Kidney (tissue), 14 donors: ENCODE measurements around the gene LIFR. TPM values are rescaled to one million over a fixed set of nuclear protein-coding genes. Genes with fewer than 3 reads are reported as not detected.

ENCODE experiments used
- DNase-seq, 5 donors: peaks; one replicate each; pipeline ENCODE4 v3.0.0-alpha.2; 2013 to 2020
- FAIRE-seq: peaks from 2 replicates; lab custom pipeline; 2012; peaks lifted over from hg19 to GRCh38; lab: Jason Lieb, UNC
- H3K27ac ChIP-seq, 2 donors: one replicate each; pipeline ENCODE4 v1.7.0; 2013; ENCODE audit warnings: low read depth in 2 of 2, low read length in 2 of 2, inconsistent platforms in 1 of 2
- H3K27me3 ChIP-seq: one replicate; pipeline ENCODE4 v1.7.1; 2013; ENCODE audit warnings: low read length, inconsistent platforms; ENCODE audit not compliant: control insufficient read depth, insufficient read depth
- H3K36me3 ChIP-seq, 3 donors: one replicate each; pipeline versions ENCODE4 v1.7.0 to v1.7.1; 2013; ENCODE audit warnings: low read length in 3 of 3, control low read depth in 1 of 3, inconsistent platforms in 1 of 3; ENCODE audit not compliant: insufficient read depth in 3 of 3, control insufficient read depth in 2 of 3
- H3K4me1 ChIP-seq, 3 donors: one replicate each; pipeline versions ENCODE4 v1.7.0 to v1.7.1; 2013; ENCODE audit warnings: low read length in 3 of 3, inconsistent platforms in 1 of 3, low read depth in 1 of 3; ENCODE audit not compliant: control insufficient read depth in 2 of 3, insufficient read depth in 2 of 3
- H3K4me3 ChIP-seq, 3 donors: one replicate each; pipeline versions ENCODE4 v1.7.0 to v1.8.1; 2013; ENCODE audit warnings: low read length in 3 of 3, control low read depth in 1 of 3, inconsistent platforms in 1 of 3
- H3K9ac ChIP-seq, 3 donors: one replicate each; pipeline versions ENCODE4 v1.7.0 to v1.7.1; 2013; ENCODE audit warnings: low read length in 3 of 3, control low read depth in 1 of 3, inconsistent platforms in 1 of 3
- H3K9me3 ChIP-seq, 3 donors: one replicate each; pipeline versions ENCODE4 v1.7.0 to v1.7.1; 2013; ENCODE audit warnings: low read length in 3 of 3, control low read depth in 1 of 3, inconsistent platforms in 1 of 3; ENCODE audit not compliant: control insufficient read depth in 2 of 3, insufficient read depth in 1 of 3
- CTCF ChIP-seq: IDR thresholded peaks from 3 replicates; pipeline ENCODE4 v1.5.1; 2012; ENCODE audit warnings: mild to moderate bottlenecking, moderate library complexity, borderline replicate concordance; ENCODE audit not compliant: insufficient read depth; ENCODE audit errors: extremely low read depth
- intact Hi-C: fragments of 100-400 bp; cut with DNase I; formaldehyde crosslinking; loops from one replicate; pipeline ENCODE4 v1.11.1; 2022
- polyA plus RNA-seq: library from polyadenylated mRNA; stranded (reverse); fragments of 350-450 nt; fragmentation: Illumina TruSeq; extraction: RNeasy Lipid Tissue Mini Kit (QIAGEN cat#74804); gene quantifications from one replicate; pipeline ENCODE4 v1.2.3, GENCODE V29; 2014; ENCODE audit warnings: low read depth, low replicate concordance; ENCODE audit not compliant: insufficient read depth
- total RNA-seq: library from RNA; stranded (reverse); fragmentation: NEBNext Ultra II Directional; extraction: Animal tissue kit (Norgen Biotek cat#: 25700); gene quantifications from one replicate; pipeline ENCODE4 v1.2.1, GENCODE V29; 2021
- donor health status: control.
- donor health status: control.
- donor health status: control.
- donor health status: control.
- donor health status: control.
- donor health status: DM: yes; HTN: yes; CAD: no.
- donor health status: Normal renal cell carcinoma (clear cell type).

LIFR gene
- total and polyA plus RNA-seq, 2 donors from 2014 or later, result 8.5 to 90.1 TPM

GRCh38 chr5:38434966-38435705 is 121.3 kb downstream of the LIFR start:
- DNase-seq (no peak), FAIRE-seq (no peak)
- Histone ChIP-seq H3K9me3 (no peaks in the 10 kb centered on the region), H3K36me3 (no peaks in the 10 kb centered on the region), H3K9ac (no peak overlapping the region), H3K4me1 (peaks cover 0 to 5% (median 3%) of the 10 kb centered on the region in 3 donors), H3K4me3 (no peak overlapping the region), H3K27me3 (no peaks in the 10 kb centered on the region), H3K27ac (no peak overlapping the region)
- TF ChIP-seq CTCF, result no peak
- intact Hi-C loops, result no loop called here

GRCh38 chr5:38433160-38433861 is 123.1 kb downstream of the LIFR start:
- H3K27ac ChIP-seq, result peak overlapping the region in 1 of 2 donors; percentile 36
- H3K27me3 ChIP-seq, result no peaks in the 10 kb centered on the region
- H3K4me1 ChIP-seq, result peaks cover 0 to 5% (median 3%) of the 10 kb centered on the region in 3 donors
- TF ChIP-seq CTCF, result no peak
- intact Hi-C loops, result no loop called here
- no peak for FAIRE-seq
- H3K4me3 ChIP-seq, result no peak overlapping the region
- no peaks in the 10 kb centered on the region for H3K9me3 ChIP-seq
- DNase-seq, result peak; percentile 69 to 93 (median 82)
- no peaks in the 10 kb centered on the region for H3K36me3 ChIP-seq
- H3K9ac ChIP-seq, result no peak overlapping the region

GRCh38 chr5:38431242-38431853 is 125.1 kb downstream of the LIFR start:
- H3K9me3 ChIP-seq, result no peaks in the 10 kb centered on the region
- H3K9ac ChIP-seq, result no peak overlapping the region
- DNase-seq (no peak), FAIRE-seq (no peak)
- no peaks in the 10 kb centered on the region for H3K36me3 ChIP-seq
- peaks cover 0 to 2% (median under 1%) of the 10 kb centered on the region in 3 donors for H3K4me1 ChIP-seq
- no peaks in the 10 kb centered on the region for H3K27me3 ChIP-seq
- no peak overlapping the region for H3K4me3 ChIP-seq
- intact Hi-C loops, result no loop called here
- H3K27ac ChIP-seq, result no peak overlapping the region
- TF ChIP-seq CTCF, result no peak
